GM12878 (cell line): ENCODE results near the gene HENMT1. TPM values are rescaled to one million over a fixed set of nuclear protein-coding genes. Genes with fewer than 3 reads are reported as not detected.
A peak's percentile ranks its signal among the peaks of the same experiment; 100 is the strongest.

ENCODE experiments used
- ATAC-seq: fragments of 200-7000 bp; cut with Tn5 transposase; 3 replicates; pipeline ENCODE4 v1.9.1; 2020; ENCODE audit warnings: mild to moderate bottlenecking, moderate library complexity
- BruUV-seq: library from RNA; stranded (reverse); fragments of 400-500 nt; replicated peaks from 2 replicates; lab custom pipeline; 2021; lab: Mats Ljungman, UMichigan
- CTCF ChIA-PET: fragments of 300-600 bp; sonication (Branson Sonifier 250); formaldehyde crosslinking; extraction: SDS; loops from one replicate; lab custom pipeline; 2021; ENCODE audit warnings: inconsistent platforms; lab: Yijun Ruan, JAX
- POLR2A ChIA-PET: fragments of 350-600 bp; formaldehyde crosslinking; extraction: SDS; loops from one replicate; lab custom pipeline; 2021; ENCODE audit warnings: inconsistent platforms; lab: Charles Lee
- RAD21 ChIA-PET: fragments of 300-600 bp; sonication (Branson Sonifier 250); formaldehyde crosslinking; loops from one replicate; lab custom pipeline; 2023; ENCODE audit warnings: antibody characterized with exemption; ENCODE audit not compliant: unreplicated experiment; lab: Charles Lee
- SMC1A ChIA-PET: fragments of 300-600 bp; sonication (Branson Sonifier 250); formaldehyde crosslinking; loops from one replicate; lab custom pipeline; 2023; ENCODE audit not compliant: unreplicated experiment, uncharacterized antibody; lab: Charles Lee
- DNase-seq: peaks from one replicate; pipeline ENCODE4 v3.0.0-alpha.2; 2011; ENCODE audit warnings: low read depth, low spot score
- FAIRE-seq: peaks from 3 replicates; lab custom pipeline; 2011; peaks lifted over from hg19 to GRCh38; lab: Jason Lieb, UNC
- H2AFZ ChIP-seq: 2 replicates; pipeline ENCODE4 v1.6.0; 2011; ENCODE audit warnings: low read depth, low read length, control low read depth; ENCODE audit not compliant: control insufficient read depth
- H3K27ac ChIP-seq: 2 replicates; pipeline ENCODE4 v1.5.1; 2011; ENCODE audit warnings: control low read depth; ENCODE audit not compliant: control insufficient read depth, insufficient read depth
- H3K27me3 ChIP-seq, 2 experiments: replicated peaks in 1 of 2; 2 replicates each; pipeline versions ENCODE4 v1.6.0 to v1.6.1; 2011; ENCODE audit warnings: low read length in 1 of 2; ENCODE audit not compliant: control insufficient read depth in 2 of 2, insufficient read depth in 2 of 2
- H3K36me3 ChIP-seq, 2 experiments: 2 replicates each; pipeline ENCODE4 v1.5.1; 2011; ENCODE audit warnings: low read length in 1 of 2; ENCODE audit not compliant: control insufficient read depth in 2 of 2, insufficient read depth in 2 of 2
- H3K4me1 ChIP-seq: 2 replicates; pipeline ENCODE4 v1.6.1; 2011; ENCODE audit warnings: mild to moderate bottlenecking, low read length, moderate library complexity, mixed read lengths; ENCODE audit not compliant: control insufficient read depth, insufficient read depth
- H3K4me2 ChIP-seq: 2 replicates; pipeline ENCODE4 v1.6.0; 2011; ENCODE audit warnings: control low read depth; ENCODE audit not compliant: control insufficient read depth, insufficient read depth
- H3K4me3 ChIP-seq: fragments of 200-600 bp; sonication (generic); 2 replicates; pipeline ENCODE4 v1.5.1; 2016
- H3K79me2 ChIP-seq: 2 replicates; pipeline ENCODE4 v1.6.0; 2011; ENCODE audit warnings: low read length; ENCODE audit not compliant: control insufficient read depth, insufficient read depth
- H3K9ac ChIP-seq: 2 replicates; pipeline ENCODE4 v1.8.0; 2011; ENCODE audit warnings: low read length, control low read depth, mixed read lengths; ENCODE audit not compliant: control insufficient read depth, insufficient read depth
- H3K9me3 ChIP-seq: replicated peaks from 3 replicates; pipeline ENCODE4 v1.5.1; 2011; ENCODE audit warnings: mild to moderate bottlenecking, low read length; ENCODE audit not compliant: control insufficient read depth, insufficient read depth
- H4K20me1 ChIP-seq: 2 replicates; pipeline ENCODE4 v1.6.0; 2011; ENCODE audit not compliant: control insufficient read depth, insufficient read depth
- BCL11A ChIP-seq: IDR thresholded peaks from 2 replicates; pipeline ENCODE4 v1.6.1; 2011; ENCODE audit warnings: low read depth, low read length
- BHLHE40 ChIP-seq, 2 experiments: fragments of 450-650 bp in 1 of 2; IDR thresholded peaks; 2 replicates each; pipeline ENCODE4 v1.6.1; 2011 to 2017; ENCODE audit warnings: low read depth in 2 of 2, borderline replicate concordance in 1 of 2, improper control_type of control experiment in 1 of 2, low read length in 1 of 2, mild to moderate bottlenecking in 1 of 2
- KAT2A ChIP-seq: conservative IDR thresholded peaks from 2 replicates; pipeline ENCODE4 v1.6.1; 2011; ENCODE audit warnings: low read depth, low read length; ENCODE audit not compliant: control insufficient read depth
- NFXL1 ChIP-seq: fragments of 450-650 bp; IDR thresholded peaks from 2 replicates; pipeline ENCODE4 v1.6.1; 2017; ENCODE audit warnings: antibody characterized with exemption, mild to moderate bottlenecking, borderline replicate concordance
- NFYA ChIP-seq: IDR thresholded peaks from 2 replicates; pipeline ENCODE4 v1.6.1; 2011; ENCODE audit warnings: low read depth, mild to moderate bottlenecking, low read length, improper control_type of control experiment, borderline replicate concordance
- NRF1 ChIP-seq: conservative IDR thresholded peaks from 2 replicates; pipeline ENCODE4 v1.6.1; 2011; ENCODE audit warnings: mild to moderate bottlenecking, low read depth, low read length, improper control_type of control experiment
- PAX5 ChIP-seq: IDR thresholded peaks from 2 replicates; pipeline ENCODE4 v1.6.1; 2011; ENCODE audit warnings: low read depth, low read length, borderline replicate concordance
- PML ChIP-seq: IDR thresholded peaks from 2 replicates; pipeline ENCODE4 v1.6.1; 2012; ENCODE audit warnings: low read length, inconsistent platforms
- RB1 ChIP-seq: fragments of 450-650 bp; formaldehyde crosslinking; IDR thresholded peaks from 2 replicates; pipeline ENCODE4 v1.6.1; 2017; ENCODE audit warnings: mild to moderate bottlenecking, borderline replicate concordance
- SPI1 ChIP-seq: IDR thresholded peaks from 2 replicates; pipeline ENCODE4 v1.6.1; 2011; ENCODE audit warnings: low read depth, mild to moderate bottlenecking, low read length, moderate library complexity, borderline replicate concordance; ENCODE audit not compliant: insufficient read depth
- STAT3 ChIP-seq: IDR thresholded peaks from 2 replicates; pipeline ENCODE4 v1.6.1; 2011; ENCODE audit warnings: low read depth, low read length, improper control_type of control experiment
- WGBS: methylation state at CpG from one replicate; pipeline ENCODE4 v1.1.6; 2016; ENCODE audit warnings: low lambda C conversion rate; ENCODE audit not compliant: insufficient replicate concordance, insufficient coverage; ENCODE audit errors: missing lambda C conversion rate; 5-methylcytosine and 5-hydroxymethylcytosine counted together
- in situ Hi-C: fragments of 300-500 bp; cut with MboI; formaldehyde crosslinking; loops from 9 replicates; pipeline ENCODE4 v1.14.3; 2018; ENCODE audit warnings: mixed read lengths
- intact Hi-C: fragments of 100-400 bp; cut with micrococcal nuclease; formaldehyde crosslinking; loops from one replicate; pipeline ENCODE4 v1.14.2; 2022; ENCODE audit not compliant: unreplicated experiment
- polyA plus RNA-seq, 11 experiments: library from polyadenylated mRNA; depleted of rRNA in 4 of 11; unstranded in 6 of 11; stranded (reverse) in 5 of 11; fragments of >200 nt; fragmentation: Nextera tagmentation in 4 of 11; fragmentation: Illumina TruSeq in 1 of 11; extraction: Ambion mirVana in 4 of 11; extraction: Trizol in 1 of 11; gene quantifications; 1 replicate in 1 of 11; 2 replicates in 10 of 11; pipeline versions ENCODE4 v1.2.1 to v1.2.3, GENCODE V29; 2011 to 2016; ENCODE audit warnings: inconsistent platforms in 2 of 11, missing spikeins in 2 of 11, low read depth in 1 of 11
- total RNA-seq, 4 experiments: library from RNA; depleted of rRNA in 3 of 4; stranded (reverse); fragments of >200 nt in 3 of 4; fragmentation: Illumina TruSeq in 1 of 4; extraction: Trizol in 1 of 4; gene quantifications; 2 replicates each; pipeline versions ENCODE4 v1.2.1 to v1.2.3, GENCODE V29; 2013 to 2021

The HENMT1 gene
- total and polyA plus RNA-seq, 10 of the 15 experiments (the other 5 are each of a cell fraction or from before 2014, with no cell fraction given) = 4.4 to 15.6 (median 10.4) TPM

- ATAC-seq = peak; percentile 29; the same call in 1 of the 3 replicates
- in situ Hi-C loops (no loop called here), intact Hi-C loops (loop anchor here (10.0 kb wide), 1 partner anchor 64 kb away; no protein-coding TSS in a partner anchor)
- Histone ChIP-seq H3K9me3 (no peaks in the 10 kb centered on the region), H3K27me3 (no peaks in the 10 kb centered on the region), H3K4me3 (no peak overlapping the region), H2AFZ (no peak overlapping the region), H3K4me2 (no peak overlapping the region), H3K79me2 (no peaks in the 10 kb centered on the region), H3K27ac (no peak overlapping the region), H3K4me1 (peaks cover 7% of the 10 kb centered on the region; the same call in 1 of the 2 replicates), H3K9ac (no peak overlapping the region), H4K20me1 (no peaks in the 10 kb centered on the region), H3K36me3 (no peaks in the 10 kb centered on the region)
- BruUV-seq = no TSS peak
- ChIA-PET SMC1A (no interaction called here), RAD21 (interaction anchor here (1.6 kb wide), 1 partner anchor 13 kb away, joined by 3 read pairs; the partner anchor contains the start of gene PRPF38B), POLR2A (no interaction called here), CTCF (no interaction called here)
- no peak for FAIRE-seq
- TF ChIP-seq SPI1 = peak; percentile 73; the same call in 1 of the 2 replicates
- no peak for TF ChIP-seq BCL11A
- TF ChIP-seq PML = no peak
- no peak for TF ChIP-seq PAX5
- no peak for TF ChIP-seq RB1
- TF ChIP-seq KAT2A = no peak
- TF ChIP-seq NRF1 = no peak
- TF ChIP-seq NFYA = no peak
- peak in 1 of 2 experiments; percentile 61; a peak in 2 of 4 replicates for TF ChIP-seq BHLHE40 (IDR thresholded peaks at IDR 0.05; ENCODE audit: borderline replicate concordance in 1 of 2, low read depth in 2 of 2, low read length in 1 of 2)
- no peak for TF ChIP-seq NFXL1
- no peak for TF ChIP-seq STAT3
- no peak for DNase-seq
- 68% methylated on average over 4 of the region's 4 CpGs for WGBS
These were observed 17.8 kb upstream of the HENMT1 start for GRCh38 chr1:108678706-108679105.
